ENCODE results near the gene IL25. TPM values are rescaled to one million over a fixed set of nuclear protein-coding genes. Genes with fewer than 3 reads are reported as not detected.
A peak's percentile ranks its signal among the peaks of the same experiment; 100 is the strongest.

Gene IL25
- total RNA-seq, 2 experiments from 2014 or later, result not detected

GRCh38 chr14:23405516-23406025 is 33.0 kb downstream of the IL25 start:
- H3K4me1 Mint-ChIP-seq, result peaks cover 10% of the 10 kb centered on the region
- H3K36me3 Mint-ChIP-seq, result no peaks in the 10 kb centered on the region
- DNase-seq (no peak), ATAC-seq (no peak)
- CTCF ChIA-PET, result no interaction called here
- H3K4me3 Mint-ChIP-seq, result no peak overlapping the region
- H3K27me3 Mint-ChIP-seq, result peaks cover 3% of the 10 kb centered on the region
- H3K9me3 Mint-ChIP-seq (ENCODE audit: low read depth), result no peaks in the 10 kb centered on the region
- H3K27ac Mint-ChIP-seq, result no peak overlapping the region

GRCh38 chr14:23406244-23406643 is 33.6 kb downstream of the IL25 start:
- ATAC-seq, result no peak
- no peak overlapping the region for H3K4me3 Mint-ChIP-seq
- CTCF ChIA-PET, result no interaction called here

DNA sequence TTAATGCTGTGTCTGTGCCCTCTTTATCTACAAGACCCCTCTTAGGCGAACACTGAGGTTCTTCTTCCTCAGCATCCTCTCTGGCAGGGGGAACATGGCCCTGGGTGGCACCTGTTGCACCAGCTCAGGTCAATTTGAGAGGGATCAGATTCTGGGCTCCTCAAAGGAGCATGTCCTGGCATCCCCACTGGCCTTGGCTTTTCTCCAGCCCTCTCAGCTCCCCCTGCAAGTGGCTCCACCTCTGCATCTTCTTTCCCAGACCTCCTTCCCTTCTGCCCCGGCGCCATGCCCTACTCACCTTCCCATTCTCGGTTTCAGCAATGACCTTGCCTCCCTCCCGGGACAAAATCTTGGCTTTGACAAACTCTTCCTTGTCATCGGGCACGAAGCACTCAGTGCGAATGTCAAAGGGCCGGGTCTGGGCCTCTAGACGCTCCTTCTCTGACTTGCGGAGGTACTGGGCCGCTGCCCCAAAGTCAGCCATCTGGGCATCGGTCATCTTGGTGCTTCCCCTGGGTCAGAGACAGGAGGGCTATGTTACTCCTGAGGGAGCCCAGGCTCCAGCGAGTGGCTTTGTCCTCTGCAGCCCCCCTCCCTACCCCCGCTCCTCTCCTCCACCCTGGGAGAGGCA is 34.2 kb downstream of the IL25 start:
- no peaks in the 10 kb centered on the region for H3K9me3 Mint-ChIP-seq (ENCODE audit: low read depth)
- CTCF ChIA-PET, result no interaction called here
- ATAC-seq, result no peak

More at GRCh38 chr14:23406244-23406643, 33.6 kb downstream of the IL25 start:
- H3K9me3 Mint-ChIP-seq (ENCODE audit: low read depth), result no peaks in the 10 kb centered on the region
- H3K4me1 Mint-ChIP-seq, result peaks cover 10% of the 10 kb centered on the region
- no peak for DNase-seq
- no peak overlapping the region for H3K27ac Mint-ChIP-seq
- H3K27me3 Mint-ChIP-seq, result peaks cover 3% of the 10 kb centered on the region
- no peaks in the 10 kb centered on the region for H3K36me3 Mint-ChIP-seq

DNA sequence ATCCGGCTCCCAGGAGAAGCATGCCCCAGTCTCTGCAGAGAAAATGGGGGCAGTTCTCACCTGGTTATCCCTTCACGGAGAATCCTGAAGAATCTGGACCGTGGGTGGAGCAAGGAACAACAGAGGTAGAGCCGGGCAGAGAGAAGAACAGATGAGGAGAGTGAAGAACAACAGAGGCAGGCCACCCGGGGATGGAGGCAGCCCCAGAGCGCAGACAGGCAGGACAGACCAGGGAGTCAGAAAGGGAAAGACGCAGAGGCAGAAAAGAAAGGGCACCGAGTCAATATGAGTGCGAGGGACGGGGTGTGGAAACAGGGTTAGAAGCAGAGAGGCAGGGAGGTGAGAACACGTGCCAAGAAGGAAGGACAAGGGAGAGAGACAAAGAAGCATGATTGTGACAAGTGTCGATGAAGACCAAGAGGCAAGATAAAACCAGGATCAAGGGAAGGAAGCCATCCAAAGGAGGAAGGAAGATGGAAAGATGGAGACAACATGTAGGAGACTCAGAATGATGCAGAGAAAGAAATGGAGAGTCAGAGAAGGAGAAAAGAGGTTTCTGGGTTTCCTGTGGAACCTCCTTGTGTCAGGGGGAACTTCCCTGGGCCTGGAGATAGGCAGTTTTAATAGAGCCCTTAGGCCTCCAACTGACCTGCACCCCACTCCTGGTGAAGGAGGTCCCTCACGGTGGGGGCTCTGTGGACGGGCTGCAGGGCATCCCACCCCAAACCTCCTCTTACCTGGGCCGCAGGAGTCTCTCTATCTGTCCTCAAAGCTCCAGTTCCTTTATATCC is 35.1 kb downstream of the IL25 start, which contains the start of gene MYH6:
TSS of gene MYH6 (minus strand) at position 758 of the 791 bp plus-strand sequence. CDS start 1,050 bp downstream, outside the sequence.
- Mint-ChIP-seq H3K9me3 (ENCODE audit: low read depth) (no peaks in the 10 kb centered on the region), H3K4me1 (peaks cover 10% of the 10 kb centered on the region), H3K36me3 (no peaks in the 10 kb centered on the region), H3K27me3 (peaks cover 3% of the 10 kb centered on the region), H3K4me3 (no peak within 1 kb of the TSS), H3K27ac (no peak within 1 kb of the TSS)
- no peak for DNase-seq
- ATAC-seq, result no peak
- CTCF ChIA-PET, result no interaction called here

More for the DNA sequence above, 34.2 kb downstream of the IL25 start:
- H3K4me3 Mint-ChIP-seq, result no peak overlapping the region
- H3K27ac Mint-ChIP-seq, result no peak overlapping the region
- no peak for DNase-seq
- H3K4me1 Mint-ChIP-seq, result peaks cover 10% of the 10 kb centered on the region
- H3K36me3 Mint-ChIP-seq, result no peaks in the 10 kb centered on the region
- peaks cover 3% of the 10 kb centered on the region for H3K27me3 Mint-ChIP-seq

DNA sequence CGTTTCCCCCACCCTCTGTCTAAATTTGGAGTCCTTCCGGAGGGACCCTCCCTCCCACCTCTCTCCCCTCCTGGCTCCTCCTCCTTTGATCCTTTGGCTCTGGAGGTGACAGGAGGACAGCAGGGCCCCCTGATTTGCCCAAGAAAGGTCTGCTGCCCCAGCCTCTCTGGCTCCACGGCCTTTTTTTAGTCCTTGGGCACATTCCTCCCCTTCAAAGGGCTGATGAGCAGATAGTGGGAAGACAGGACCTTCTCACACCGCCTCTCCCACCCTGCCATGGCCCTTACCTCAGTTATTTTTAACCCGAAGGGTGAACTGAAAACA is 35.7 kb downstream of the IL25 start:
- DNase-seq (no peak), ATAC-seq (no peak)
- H3K27ac Mint-ChIP-seq, result no peak overlapping the region
- no peaks in the 10 kb centered on the region for H3K36me3 Mint-ChIP-seq
- H3K4me1 Mint-ChIP-seq, result peaks cover 10% of the 10 kb centered on the region
- H3K4me3 Mint-ChIP-seq, result no peak overlapping the region
- H3K9me3 Mint-ChIP-seq (ENCODE audit: low read depth), result no peaks in the 10 kb centered on the region
- H3K27me3 Mint-ChIP-seq, result peaks cover 3% of the 10 kb centered on the region
- CTCF ChIA-PET, result no interaction called here

DNA sequence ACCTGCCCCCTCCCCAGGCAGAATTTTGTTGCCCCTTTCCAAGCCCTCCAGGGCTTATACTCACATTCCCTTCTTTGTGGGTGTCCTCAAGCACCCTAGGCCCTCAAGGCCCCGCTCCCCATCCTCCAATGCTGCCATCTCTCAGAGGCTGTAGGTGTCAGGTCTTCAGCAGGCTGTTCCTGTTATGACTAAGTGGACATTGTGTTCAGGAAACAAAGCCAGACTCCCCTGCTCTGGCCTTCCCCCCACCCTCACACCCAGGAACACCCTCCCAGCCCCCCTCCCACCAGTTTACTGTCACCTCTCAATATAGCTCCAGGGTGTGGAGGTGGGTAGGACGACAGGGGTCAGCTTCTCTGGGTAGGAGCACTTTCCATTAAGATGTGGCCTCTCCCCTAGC is 36.9 kb downstream of the IL25 start:
- H3K4me3 Mint-ChIP-seq, result no peak overlapping the region
- H3K27me3 Mint-ChIP-seq, result peaks cover 3% of the 10 kb centered on the region
- no peaks in the 10 kb centered on the region for H3K36me3 Mint-ChIP-seq
- DNase-seq (no peak), ATAC-seq (peak; percentile 34)
- no peaks in the 10 kb centered on the region for H3K9me3 Mint-ChIP-seq (ENCODE audit: low read depth)
- no peak overlapping the region for H3K27ac Mint-ChIP-seq
- H3K4me1 Mint-ChIP-seq, result peaks cover 10% of the 10 kb centered on the region
- CTCF ChIA-PET, result no interaction called here

DNA sequence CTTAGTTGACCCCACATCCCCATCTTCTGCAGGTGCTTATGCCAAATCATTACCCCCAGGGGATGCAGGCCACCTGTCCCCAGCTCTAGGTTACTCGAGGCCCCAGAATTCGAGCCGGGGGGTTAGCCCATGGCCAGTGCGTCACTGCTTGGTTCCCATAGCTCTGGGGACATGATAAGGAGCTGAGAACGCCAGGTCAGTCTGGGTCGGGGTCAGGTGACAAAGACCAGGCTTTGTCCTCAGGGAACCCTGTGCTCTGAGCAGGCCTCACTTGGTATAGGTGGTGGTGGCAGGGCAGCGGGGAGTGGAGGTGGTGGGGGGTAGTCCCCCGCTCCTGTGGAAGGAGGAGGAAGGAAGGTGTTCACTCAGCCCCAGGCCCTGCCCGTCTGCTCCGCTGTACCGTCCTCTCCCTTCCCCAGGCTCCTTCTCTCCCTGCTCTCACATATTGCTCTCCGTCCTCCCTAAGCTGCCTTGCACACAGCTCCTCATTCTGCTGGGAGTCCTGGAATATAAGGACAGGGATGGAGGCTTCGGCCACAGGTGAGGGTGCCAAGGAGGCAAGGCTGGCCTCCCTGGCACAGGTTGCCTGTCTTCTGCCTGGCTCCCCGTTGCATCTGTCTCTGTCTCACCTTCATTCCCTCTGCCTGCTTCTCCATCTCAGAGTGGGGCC is 37.5 kb downstream of the IL25 start:
- CTCF ChIA-PET, result interaction anchor here (1.2 kb wide), 1 partner anchor 222 kb away, joined by 3 read pairs; no protein-coding TSS in a partner anchor

DNA sequence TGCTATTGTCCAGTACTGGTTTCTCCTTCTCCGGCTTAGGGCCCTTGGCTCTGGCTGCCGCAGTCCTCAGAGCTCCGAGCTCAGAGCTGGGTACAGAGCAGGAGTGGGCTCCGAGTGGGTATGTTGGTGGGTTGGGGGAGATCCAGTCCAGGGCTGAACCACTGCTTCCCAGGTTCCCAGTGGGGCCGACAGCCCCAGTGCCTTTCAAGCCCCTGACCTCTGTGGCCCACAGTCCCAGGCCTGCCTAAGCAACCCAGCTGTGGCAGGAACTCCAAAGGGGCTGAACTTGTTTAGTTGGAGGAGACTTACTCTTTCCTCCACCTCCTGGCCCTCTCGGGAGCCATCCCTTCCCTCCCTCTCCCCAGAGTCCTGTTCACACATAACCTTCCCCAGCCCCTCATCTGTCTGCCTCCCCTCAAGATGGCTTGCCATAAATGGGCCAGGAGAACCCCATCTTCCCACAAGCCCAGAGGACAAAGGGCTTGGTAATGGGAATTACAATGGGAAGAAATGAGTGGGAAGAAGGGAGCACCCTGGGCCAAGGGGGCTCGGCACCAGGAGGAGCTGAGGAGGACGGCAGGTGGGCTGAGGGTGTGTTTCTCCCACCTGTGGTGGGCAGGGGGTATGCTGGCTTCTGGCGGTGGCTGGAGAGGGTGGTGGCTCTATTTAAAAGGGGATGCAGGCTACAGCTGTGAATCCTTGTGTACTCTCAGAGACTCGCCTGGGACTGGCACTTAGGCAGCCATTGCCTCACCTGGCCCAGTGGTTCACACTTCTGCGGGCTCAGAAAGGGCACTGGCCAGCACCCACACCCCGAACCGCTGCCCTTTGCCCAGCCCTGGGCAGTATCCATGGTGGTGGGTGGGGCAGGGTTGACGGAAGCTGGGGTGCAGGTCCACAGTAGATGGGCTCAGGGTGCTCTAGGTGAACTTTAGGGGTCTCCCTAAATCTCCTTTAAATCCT is 39.2 kb downstream of the IL25 start:
- Mint-ChIP-seq H3K9me3 (ENCODE audit: low read depth) (no peaks in the 10 kb centered on the region), H3K4me1 (peaks cover 10% of the 10 kb centered on the region), H3K4me3 (no peak overlapping the region), H3K36me3 (no peaks in the 10 kb centered on the region), H3K27ac (no peak overlapping the region), H3K27me3 (peaks cover 3% of the 10 kb centered on the region)
- DNase-seq (no peak), ATAC-seq (no peak)
- CTCF ChIA-PET, result no interaction called here

More for the DNA sequence above, 37.5 kb downstream of the IL25 start:
- Mint-ChIP-seq H3K4me1 (peaks cover 10% of the 10 kb centered on the region), H3K4me3 (no peak overlapping the region), H3K9me3 (ENCODE audit: low read depth) (no peaks in the 10 kb centered on the region), H3K36me3 (no peaks in the 10 kb centered on the region), H3K27me3 (peaks cover 3% of the 10 kb centered on the region), H3K27ac (no peak overlapping the region)
- DNase-seq, result no peak
- ATAC-seq, result no peak

DNA sequence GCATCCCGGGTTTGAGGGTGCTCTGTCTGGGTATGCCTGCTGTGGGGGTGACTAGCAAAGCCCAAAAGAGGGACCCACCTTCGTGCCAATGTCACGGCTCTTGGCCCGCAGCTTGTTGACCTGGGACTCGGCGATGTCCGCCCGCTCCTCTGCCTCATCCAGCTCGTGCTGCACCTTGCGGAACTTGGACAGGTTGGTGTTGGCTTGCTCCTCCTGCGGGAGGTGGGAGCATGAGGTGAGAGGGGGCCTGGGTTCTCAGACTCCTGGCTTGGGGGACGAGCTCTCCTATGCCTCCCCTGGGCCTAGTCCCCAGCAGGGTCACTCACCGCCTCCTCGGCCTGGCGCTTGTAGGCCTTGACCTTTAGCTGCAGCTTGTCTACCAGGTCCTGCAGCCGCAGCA is 41.1 kb downstream of the IL25 start:
- peaks cover 10% of the 10 kb centered on the region for H3K4me1 Mint-ChIP-seq
- H3K27me3 Mint-ChIP-seq, result no peaks in the 10 kb centered on the region
- CTCF ChIA-PET, result no interaction called here
- no peaks in the 10 kb centered on the region for H3K9me3 Mint-ChIP-seq (ENCODE audit: low read depth)
- no peak overlapping the region for H3K27ac Mint-ChIP-seq
- no peak for DNase-seq
- H3K36me3 Mint-ChIP-seq, result no peaks in the 10 kb centered on the region
- H3K4me3 Mint-ChIP-seq, result no peak overlapping the region
- ATAC-seq, result no peak

GRCh38 chr14:23414254-23414653 is 41.6 kb downstream of the IL25 start:
- ATAC-seq, result no peak
- CTCF ChIA-PET, result no interaction called here

DNA sequence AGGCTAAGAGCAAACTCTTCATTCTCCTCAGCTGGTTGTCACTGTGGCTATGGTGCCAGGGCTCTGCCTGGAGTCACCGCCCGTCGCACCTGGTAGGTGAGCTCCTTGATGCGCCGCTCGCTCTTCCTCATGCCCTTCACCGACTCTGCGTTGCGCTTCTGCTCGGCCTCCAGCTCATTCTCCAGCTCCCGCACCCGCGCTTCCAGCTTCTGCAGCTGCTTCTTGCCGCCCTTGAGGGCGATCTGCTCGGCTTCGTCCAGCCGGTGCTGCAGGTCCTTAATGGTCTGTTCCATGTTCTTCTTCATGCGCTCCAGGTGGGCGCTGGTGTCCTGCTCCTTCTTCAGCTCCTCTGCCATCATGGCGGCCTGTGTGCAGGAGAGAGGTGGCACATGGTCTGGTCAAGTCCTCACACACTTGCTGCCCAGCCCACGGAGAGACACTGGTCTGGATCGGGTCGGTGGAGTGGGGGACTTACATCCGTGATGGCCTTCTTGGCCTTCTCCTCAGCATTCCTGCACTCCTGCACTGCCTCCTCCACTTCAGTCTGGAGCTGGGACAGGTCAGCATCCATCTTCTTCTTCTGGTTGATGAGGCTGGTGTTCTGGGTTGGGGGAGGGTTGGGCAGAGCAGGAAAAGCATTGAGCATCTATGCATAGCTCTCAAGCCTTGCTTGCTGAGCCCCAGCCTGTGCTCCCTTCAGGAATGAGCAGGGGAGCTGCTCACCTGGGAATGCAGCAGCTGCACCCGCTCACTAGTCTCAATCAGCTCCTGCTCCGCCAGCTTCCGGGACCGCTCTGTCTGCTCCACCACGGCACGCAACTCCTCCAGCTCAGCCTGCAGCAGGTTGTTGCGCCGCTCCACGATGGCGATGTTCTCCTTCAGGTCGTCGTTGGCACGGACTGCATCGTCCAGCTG is 42.6 kb downstream of the IL25 start:
- no peak for ATAC-seq
- CTCF ChIA-PET, result no interaction called here

More at GRCh38 chr14:23414254-23414653, 41.6 kb downstream of the IL25 start:
- H3K27ac Mint-ChIP-seq, result no peak overlapping the region
- no peak overlapping the region for H3K4me3 Mint-ChIP-seq
- no peaks in the 10 kb centered on the region for H3K27me3 Mint-ChIP-seq
- no peaks in the 10 kb centered on the region for H3K36me3 Mint-ChIP-seq
- H3K9me3 Mint-ChIP-seq (ENCODE audit: low read depth), result no peaks in the 10 kb centered on the region
- no peak for DNase-seq
- peaks cover 8% of the 10 kb centered on the region for H3K4me1 Mint-ChIP-seq

More for the DNA sequence above, 42.6 kb downstream of the IL25 start:
- Mint-ChIP-seq H3K4me1 (peaks cover 5% of the 10 kb centered on the region), H3K4me3 (no peak overlapping the region), H3K27me3 (no peaks in the 10 kb centered on the region), H3K9me3 (ENCODE audit: low read depth) (no peaks in the 10 kb centered on the region), H3K36me3 (no peaks in the 10 kb centered on the region), H3K27ac (no peak overlapping the region)
- no peak for DNase-seq

All from activated CD8-positive, alpha-beta memory T cell treated with anti-CD3 and anti-CD28 coated beads, Interleukin-2, amount 10 ng/mL, durations not matched to agents 7 days and 5 days (primary cell).